IPS-NIHi7 (cell line): ENCODE results near the gene LFNG.
A peak's percentile ranks its signal among the peaks of the same experiment; 100 is the strongest.
"Not testable (repeated sequence)": the region's sequence is repeated elsewhere in the genome, so short reads cannot be mapped to it uniquely, and the experiment has no call there.

ENCODE experiments used
- DNase-seq: peaks from one replicate; pipeline ENCODE4 v3.0.0; 2012; ENCODE audit warnings: mixed read lengths; ENCODE audit errors: extremely low spot score

LFNG gene

GRCh38 chr7:2529161-2530070, 9.8 kb downstream of the LFNG start:
- no peak for DNase-seq

- DNase-seq: no peak
Observed at GRCh38 chr7:2530071-2530987, 10.8 kb downstream of the LFNG start.

GRCh38 chr7:2530994-2531795, 11.6 kb downstream of the LFNG start:
- not testable (repeated sequence) for DNase-seq

DNA sequence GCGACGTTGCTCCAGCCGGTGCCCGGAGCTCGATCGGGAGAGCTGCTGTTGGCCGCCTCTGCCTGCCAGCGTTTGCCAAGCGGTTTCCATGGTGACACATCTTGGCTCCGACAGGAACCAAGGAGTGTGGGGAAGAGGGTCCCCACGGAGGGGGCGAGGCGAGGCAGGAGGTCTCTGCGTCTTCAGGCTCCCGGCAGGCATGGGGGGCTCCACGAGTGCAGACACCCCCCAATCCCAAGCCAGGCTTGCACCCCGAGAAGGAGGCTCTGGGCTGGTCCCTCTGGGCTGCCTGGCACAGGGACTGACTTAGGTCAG, 12.2 kb downstream of the LFNG start:
- DNase-seq: not testable (repeated sequence)

- not testable (repeated sequence) for DNase-seq
Observed at GRCh38 chr7:2532199-2532772, 12.7 kb downstream of the LFNG start.

- not testable (repeated sequence) for DNase-seq
Observed at GRCh38 chr7:2532816-2533215, 13.2 kb downstream of the LFNG start.

GRCh38 chr7:2533566-2533965, 14.0 kb downstream of the LFNG start:
- not testable (repeated sequence) for DNase-seq

DNA sequence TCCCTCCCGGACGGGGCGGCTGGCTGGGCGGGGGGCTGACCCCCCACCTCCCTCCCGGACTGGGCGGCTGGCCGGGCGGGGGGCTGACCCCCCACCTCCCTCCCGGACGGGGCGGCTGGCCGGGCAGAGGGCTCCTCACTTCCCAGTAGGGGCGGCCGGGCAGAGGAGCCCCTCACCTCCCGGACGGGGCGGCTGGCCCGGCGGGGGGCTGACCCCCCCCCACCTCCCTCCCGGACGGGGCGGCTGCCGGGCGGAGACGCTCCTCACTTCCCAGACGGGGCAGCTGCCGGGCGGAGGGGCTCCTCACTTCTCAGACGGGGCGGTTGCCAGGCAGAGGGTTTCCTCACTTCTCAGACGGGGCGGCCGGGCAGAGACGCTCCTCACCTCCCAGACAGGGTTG, 14.6 kb downstream of the LFNG start:
- not testable (repeated sequence) for DNase-seq

DNA sequence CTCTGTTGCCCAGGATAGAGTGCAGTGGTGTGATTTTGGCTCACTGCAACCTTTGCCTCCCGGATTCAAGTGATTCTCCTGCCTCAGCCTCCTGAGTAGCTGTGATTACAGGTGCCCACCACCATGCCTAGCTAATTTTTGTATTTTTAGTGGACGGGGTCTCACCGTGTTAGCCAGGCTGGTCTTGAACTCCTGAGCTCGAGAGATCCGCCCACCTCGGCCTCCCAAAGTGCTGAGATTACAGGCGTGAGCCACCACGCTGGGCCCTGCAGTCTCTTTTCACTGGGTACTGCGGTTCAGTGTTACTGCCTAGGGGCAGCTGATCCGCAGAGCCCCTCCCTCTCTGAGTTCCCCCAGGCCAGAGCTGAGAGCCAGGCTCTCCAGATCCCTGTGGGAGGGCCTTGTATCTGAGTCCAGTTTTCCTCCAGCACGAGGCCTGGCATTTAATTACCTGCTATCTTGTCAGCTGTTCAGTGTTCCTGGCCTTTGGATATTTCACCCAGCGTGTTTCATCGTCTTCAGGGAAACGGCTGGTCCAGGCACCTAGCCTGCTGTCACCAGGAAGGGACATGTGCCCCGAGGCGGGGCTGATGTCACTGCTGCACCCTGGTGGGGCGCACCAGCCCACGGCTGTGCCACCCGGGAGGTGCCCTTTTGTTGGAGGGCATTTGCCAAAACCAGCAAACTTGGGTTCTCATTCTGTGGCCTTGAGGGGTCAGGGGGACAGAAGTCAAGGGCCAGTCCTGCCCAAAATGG, 16.5 kb downstream of the LFNG start:
- DNase-seq: not testable (repeated sequence)

DNA sequence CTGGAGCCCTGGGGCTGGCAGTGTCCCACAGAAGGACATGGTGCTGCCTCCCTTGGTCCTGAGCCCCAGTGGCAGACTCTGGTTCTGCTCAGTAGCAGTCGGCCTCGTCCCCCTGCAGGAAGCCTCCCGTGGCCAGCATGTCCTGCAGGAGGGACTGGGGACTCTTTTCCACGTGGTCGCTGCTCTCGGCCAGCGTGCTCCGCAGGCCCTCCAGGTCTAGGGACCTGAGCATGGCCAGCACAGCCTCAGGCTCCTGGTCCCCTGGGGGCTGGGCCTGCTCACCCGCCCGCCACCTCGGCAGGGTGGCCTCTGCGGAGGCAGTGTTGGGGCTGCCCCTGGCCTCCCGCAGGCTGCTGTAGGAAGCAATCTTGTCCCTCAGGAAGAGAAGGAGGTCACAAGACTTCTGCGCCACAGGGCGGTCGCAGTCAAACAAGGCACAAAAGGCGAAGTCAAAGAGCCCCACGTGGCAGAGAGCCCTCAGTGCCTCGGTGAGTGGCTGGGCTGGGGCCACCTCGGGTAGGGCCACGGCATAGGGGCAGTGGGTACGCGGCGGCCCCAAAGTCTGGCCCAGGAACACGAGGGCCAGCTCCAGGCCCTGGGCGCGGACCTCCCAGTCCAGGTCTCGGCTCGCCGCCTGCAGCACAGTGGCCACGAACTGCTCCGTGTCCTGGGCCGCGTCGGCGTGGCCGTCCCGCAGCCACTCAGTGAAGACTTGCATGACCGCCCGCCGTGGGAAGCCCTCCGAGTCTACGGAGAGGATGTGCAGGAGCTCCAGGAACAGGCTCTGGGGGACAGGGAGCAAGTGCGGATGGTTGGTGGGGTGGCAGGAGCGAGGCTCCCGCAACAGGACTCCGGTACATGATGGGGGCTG, 18.6 kb downstream of the LFNG start:
- DNase-seq: no peak

- peak; percentile 6 for DNase-seq
Observed at GRCh38 chr7:2539031-2539911, 19.7 kb downstream of the LFNG start.

DNA sequence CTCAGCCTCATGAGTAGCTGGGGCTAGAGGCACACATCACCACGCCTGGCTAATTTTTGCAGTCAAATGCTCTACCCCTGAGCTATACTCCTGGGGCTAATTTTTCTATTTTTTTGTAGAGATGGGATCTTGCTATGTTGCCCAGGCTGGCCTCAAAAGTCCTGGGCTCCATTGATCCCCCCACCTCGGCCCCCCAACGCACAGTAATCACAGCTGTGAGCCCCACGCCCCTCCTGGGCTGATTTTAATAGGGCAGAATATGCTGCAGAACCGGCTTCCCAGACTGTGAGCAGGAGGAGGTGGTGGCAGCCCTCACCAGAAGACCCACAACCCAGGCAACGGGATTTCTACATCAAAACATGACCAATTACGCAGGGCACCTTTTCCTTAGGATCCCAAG, 20.6 kb downstream of the LFNG start:
- no peak for DNase-seq

- peak; percentile 7 for DNase-seq
Observed at GRCh38 chr7:2540641-2541051, 21.1 kb downstream of the LFNG start.

DNA sequence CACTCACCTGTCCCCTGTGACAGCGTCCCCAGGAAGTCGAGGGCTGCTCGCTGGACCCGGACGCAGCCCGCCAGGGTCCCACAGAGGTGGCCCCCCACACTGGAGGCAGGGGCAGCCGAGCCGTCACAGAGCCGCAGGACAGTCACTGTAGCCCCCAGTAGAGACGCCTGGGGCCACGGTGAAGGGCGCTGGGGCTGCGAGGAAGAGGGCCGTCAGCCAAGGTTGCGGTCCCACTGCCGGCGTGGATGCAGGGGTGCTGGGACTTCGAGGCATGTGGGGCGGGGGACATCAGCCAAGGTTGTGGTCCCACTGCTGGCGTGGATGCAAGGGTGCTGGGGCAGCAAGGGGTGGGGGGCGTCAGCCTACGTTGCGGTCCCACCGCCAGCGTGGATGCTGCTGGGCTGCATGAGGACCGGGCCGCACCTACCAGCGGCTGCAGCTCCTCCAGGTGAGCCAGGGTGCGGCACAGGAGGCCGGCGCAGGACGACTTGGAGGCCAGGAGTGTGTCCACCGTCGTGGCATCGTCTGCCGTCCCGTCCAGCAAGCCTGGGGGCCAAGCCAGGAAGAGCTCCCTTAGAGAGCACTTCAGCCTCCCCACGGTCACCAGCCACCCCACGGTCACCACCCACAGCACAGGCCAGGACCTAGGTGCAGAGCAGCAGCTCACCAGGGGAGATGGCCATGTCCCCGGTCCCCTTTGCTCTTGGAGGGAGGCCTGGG, 21.9 kb downstream of the LFNG start:
- peak; percentile 6 for DNase-seq

GRCh38 chr7:2542011-2542915, 22.7 kb downstream of the LFNG start:
- DNase-seq: no peak

GRCh38 chr7:2542916-2543871, 23.6 kb downstream of the LFNG start:
- DNase-seq: no peak
